ENCODE measurements around the gene GCLC.

DNA sequence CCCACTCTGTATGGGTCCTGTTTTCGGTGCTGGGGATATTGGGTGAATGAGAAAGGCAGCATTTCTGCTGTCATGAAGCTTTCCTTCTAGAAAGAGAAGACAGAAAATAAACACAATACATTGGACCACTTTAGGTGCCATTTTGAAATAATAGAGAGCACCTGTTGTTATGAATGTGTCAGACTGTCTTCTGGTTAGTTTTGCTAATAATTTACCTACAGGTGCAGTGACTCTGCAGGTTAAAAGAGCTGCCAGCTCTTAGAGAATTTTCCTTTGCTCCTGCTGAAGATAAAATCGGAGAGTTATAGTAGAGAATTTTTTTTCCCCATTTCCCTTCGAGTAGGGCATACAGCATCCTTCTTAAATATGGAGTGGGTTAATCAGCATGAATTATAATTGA lies 21.9 kb upstream of the GCLC start:
- TF ChIP-seq POLR2A (IDR thresholded peaks at IDR 0.05) = no peak
- TF ChIP-seq, protein P1, sequence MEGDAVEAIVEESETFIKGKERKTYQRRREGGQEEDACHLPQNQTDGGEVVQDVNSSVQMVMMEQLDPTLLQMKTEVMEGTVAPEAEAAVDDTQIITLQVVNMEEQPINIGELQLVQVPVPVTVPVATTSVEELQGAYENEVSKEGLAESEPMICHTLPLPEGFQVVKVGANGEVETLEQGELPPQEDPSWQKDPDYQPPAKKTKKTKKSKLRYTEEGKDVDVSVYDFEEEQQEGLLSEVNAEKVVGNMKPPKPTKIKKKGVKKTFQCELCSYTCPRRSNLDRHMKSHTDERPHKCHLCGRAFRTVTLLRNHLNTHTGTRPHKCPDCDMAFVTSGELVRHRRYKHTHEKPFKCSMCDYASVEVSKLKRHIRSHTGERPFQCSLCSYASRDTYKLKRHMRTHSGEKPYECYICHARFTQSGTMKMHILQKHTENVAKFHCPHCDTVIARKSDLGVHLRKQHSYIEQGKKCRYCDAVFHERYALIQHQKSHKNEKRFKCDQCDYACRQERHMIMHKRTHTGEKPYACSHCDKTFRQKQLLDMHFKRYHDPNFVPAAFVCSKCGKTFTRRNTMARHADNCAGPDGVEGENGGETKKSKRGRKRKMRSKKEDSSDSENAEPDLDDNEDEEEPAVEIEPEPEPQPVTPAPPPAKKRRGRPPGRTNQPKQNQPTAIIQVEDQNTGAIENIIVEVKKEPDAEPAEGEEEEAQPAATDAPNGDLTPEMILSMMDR (IDR thresholded peaks at IDR 0.05) = no peak

All from testis (tissue), 2 donors.